ENCODE measurements around the gene KLHL7. TPM values are rescaled to one million over a fixed set of nuclear protein-coding genes. Genes with fewer than 3 reads are reported as not detected.

Gene KLHL7
- total and polyA plus RNA-seq, 12 donors: 27.1 to 159 (median 138) TPM

DNA sequence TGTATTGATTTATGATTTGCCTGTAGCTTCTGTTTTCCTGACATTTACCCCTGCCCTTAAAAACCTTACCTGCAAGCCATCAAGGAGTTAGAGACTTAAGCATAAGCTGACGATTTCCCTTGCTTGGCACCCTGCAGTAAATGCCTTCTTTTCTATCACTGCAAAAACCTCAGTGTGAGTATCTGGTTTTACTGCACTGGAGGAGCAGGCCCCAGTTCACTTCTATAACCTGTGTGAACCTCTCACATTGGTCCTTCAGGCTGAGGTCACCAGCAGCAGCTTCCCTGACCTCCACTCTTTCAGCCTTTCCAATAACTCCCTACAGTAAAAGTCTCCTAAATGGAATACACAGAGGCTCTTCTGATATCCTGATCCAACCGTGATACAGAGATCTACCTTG, 106.8 kb downstream of the KLHL7 start:
- WGBS, 2 donors: 80 to 93% methylated on average over 2 of the region's 2 CpGs
- Histone ChIP-seq H3K36me3 (no peaks in the 10 kb centered on the region), H3K27me3 (no peaks in the 10 kb centered on the region), H3K4me3 (no peak overlapping the region), H3K9me3 (no peaks in the 10 kb centered on the region), H3K27ac (no peak overlapping the region), H3K4me1 (peaks cover 0 to 33% (median 0%) of the 10 kb centered on the region in 9 donors)
- intact Hi-C loops (cut with DNase I): no loop called here
- ATAC-seq (no peak), DNase-seq (no peak)
- TF ChIP-seq, protein P1, sequence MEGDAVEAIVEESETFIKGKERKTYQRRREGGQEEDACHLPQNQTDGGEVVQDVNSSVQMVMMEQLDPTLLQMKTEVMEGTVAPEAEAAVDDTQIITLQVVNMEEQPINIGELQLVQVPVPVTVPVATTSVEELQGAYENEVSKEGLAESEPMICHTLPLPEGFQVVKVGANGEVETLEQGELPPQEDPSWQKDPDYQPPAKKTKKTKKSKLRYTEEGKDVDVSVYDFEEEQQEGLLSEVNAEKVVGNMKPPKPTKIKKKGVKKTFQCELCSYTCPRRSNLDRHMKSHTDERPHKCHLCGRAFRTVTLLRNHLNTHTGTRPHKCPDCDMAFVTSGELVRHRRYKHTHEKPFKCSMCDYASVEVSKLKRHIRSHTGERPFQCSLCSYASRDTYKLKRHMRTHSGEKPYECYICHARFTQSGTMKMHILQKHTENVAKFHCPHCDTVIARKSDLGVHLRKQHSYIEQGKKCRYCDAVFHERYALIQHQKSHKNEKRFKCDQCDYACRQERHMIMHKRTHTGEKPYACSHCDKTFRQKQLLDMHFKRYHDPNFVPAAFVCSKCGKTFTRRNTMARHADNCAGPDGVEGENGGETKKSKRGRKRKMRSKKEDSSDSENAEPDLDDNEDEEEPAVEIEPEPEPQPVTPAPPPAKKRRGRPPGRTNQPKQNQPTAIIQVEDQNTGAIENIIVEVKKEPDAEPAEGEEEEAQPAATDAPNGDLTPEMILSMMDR (IDR thresholded peaks at IDR 0.05): no peak

- no peak for ATAC-seq
- intact Hi-C loops (cut with DNase I): no loop called here
- no peaks in the 10 kb centered on the region for H3K27me3 ChIP-seq
- H3K27ac ChIP-seq: no peak overlapping the region
- TF ChIP-seq, protein P1 (IDR thresholded peaks at IDR 0.05): no peak
- peaks cover 0 to 28% (median 0%) of the 10 kb centered on the region in 9 donors for H3K4me1 ChIP-seq
- H3K4me3 ChIP-seq: no peak overlapping the region
- H3K36me3 ChIP-seq: no peaks in the 10 kb centered on the region
- DNase-seq: no peak
- H3K9me3 ChIP-seq: no peaks in the 10 kb centered on the region
- 82 to 86% methylated on average over 4 of the region's 4 CpGs for WGBS, 2 donors
These were observed 107.3 kb downstream of the KLHL7 start for GRCh38 chr7:23212841-23213240.

GRCh38 chr7:23213755-23214154, 108.2 kb downstream of the KLHL7 start:
- Histone ChIP-seq H3K27me3 (no peaks in the 10 kb centered on the region), H3K27ac (no peak overlapping the region), H3K9me3 (no peaks in the 10 kb centered on the region), H3K4me1 (peaks cover 0 to 23% (median 0%) of the 10 kb centered on the region in 9 donors), H3K36me3 (no peaks in the 10 kb centered on the region), H3K4me3 (no peak overlapping the region)
- ATAC-seq: no peak
- intact Hi-C loops (cut with DNase I): no loop called here
- WGBS, 2 donors: 97% methylated on average over 11 of the region's 11 CpGs
- TF ChIP-seq, protein P1 (IDR thresholded peaks at IDR 0.05): no peak
- no peak for DNase-seq

DNA sequence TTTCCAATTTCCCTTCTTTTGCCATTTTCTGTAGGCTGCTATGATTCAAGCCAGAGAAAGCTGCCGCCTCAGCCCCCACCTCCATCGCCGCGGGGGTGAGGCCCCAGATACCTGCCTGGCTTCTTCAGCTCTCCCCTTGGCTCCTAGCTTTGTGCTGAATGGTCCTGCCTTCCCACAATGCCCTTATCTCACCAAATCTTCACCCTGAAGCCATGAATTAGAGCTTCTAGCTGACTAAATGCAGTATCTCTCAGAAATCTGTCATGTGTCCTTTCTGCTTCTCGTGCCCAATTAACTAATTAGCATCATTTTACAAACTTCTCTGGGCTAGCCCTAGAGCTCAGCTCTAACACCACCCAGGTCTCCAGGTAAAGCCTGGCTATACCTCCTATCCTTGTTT, 108.8 kb downstream of the KLHL7 start:
- no peak overlapping the region for H3K27ac ChIP-seq
- no peaks in the 10 kb centered on the region for H3K9me3 ChIP-seq
- H3K27me3 ChIP-seq: no peaks in the 10 kb centered on the region
- intact Hi-C loops (cut with DNase I): no loop called here
- peaks cover 0 to 23% (median 0%) of the 10 kb centered on the region in 9 donors for H3K4me1 ChIP-seq
- 85 to 96% methylated on average over 5 of the region's 5 CpGs for WGBS, 2 donors
- DNase-seq (no peak), ATAC-seq (no peak)
- no peak overlapping the region for H3K4me3 ChIP-seq
- TF ChIP-seq, protein P1 (IDR thresholded peaks at IDR 0.05): no peak
- H3K36me3 ChIP-seq: no peaks in the 10 kb centered on the region
